Osteocyte (in vitro differentiated cells): ENCODE results near the gene MYCT1. TPM values are rescaled to one million over a fixed set of nuclear protein-coding genes. Genes with fewer than 3 reads are reported as not detected.

ENCODE experiments used
- DNase-seq: peaks from one replicate; pipeline ENCODE4 v3.0.0; 2021; ENCODE audit warnings: mixed read lengths; ENCODE audit not compliant: unreplicated experiment; ENCODE audit errors: extremely low spot score
- H3K27ac Mint-ChIP-seq: one replicate; pipeline ENCODE4 v1.8.0; 2021; ENCODE audit warnings: mild to moderate bottlenecking, mixed read lengths; ENCODE audit not compliant: unreplicated experiment
- H3K27me3 Mint-ChIP-seq: one replicate; pipeline ENCODE4 v1.8.0; 2021; ENCODE audit warnings: mixed read lengths; ENCODE audit not compliant: unreplicated experiment
- H3K36me3 Mint-ChIP-seq: one replicate; pipeline ENCODE4 v1.8.0; 2021; ENCODE audit warnings: mixed read lengths; ENCODE audit not compliant: unreplicated experiment
- H3K4me1 Mint-ChIP-seq: one replicate; pipeline ENCODE4 v1.8.0; 2021; ENCODE audit warnings: mixed read lengths; ENCODE audit not compliant: unreplicated experiment
- H3K4me3 Mint-ChIP-seq: one replicate; pipeline ENCODE4 v1.8.0; 2021; ENCODE audit warnings: mild to moderate bottlenecking, moderate library complexity, mixed read lengths; ENCODE audit not compliant: unreplicated experiment
- H3K9me3 Mint-ChIP-seq: one replicate; pipeline ENCODE4 v1.8.0; 2021; ENCODE audit warnings: mixed read lengths; ENCODE audit not compliant: unreplicated experiment
- total RNA-seq: library from RNA; stranded (reverse); gene quantifications from 2 replicates; pipeline ENCODE4 v1.2.1, GENCODE V29; 2021
- TF ChIP-seq, protein P1 (sequence below): fragments of 200-600 bp; sonication (generic); IDR thresholded peaks from 2 replicates; pipeline ENCODE4 v1.5.0; 2021; ENCODE audit warnings: antibody characterized with exemption, mild to moderate bottlenecking, moderate library complexity

The MYCT1 gene
- total RNA-seq, 1 donor from 2014 or later: not detected

DNA sequence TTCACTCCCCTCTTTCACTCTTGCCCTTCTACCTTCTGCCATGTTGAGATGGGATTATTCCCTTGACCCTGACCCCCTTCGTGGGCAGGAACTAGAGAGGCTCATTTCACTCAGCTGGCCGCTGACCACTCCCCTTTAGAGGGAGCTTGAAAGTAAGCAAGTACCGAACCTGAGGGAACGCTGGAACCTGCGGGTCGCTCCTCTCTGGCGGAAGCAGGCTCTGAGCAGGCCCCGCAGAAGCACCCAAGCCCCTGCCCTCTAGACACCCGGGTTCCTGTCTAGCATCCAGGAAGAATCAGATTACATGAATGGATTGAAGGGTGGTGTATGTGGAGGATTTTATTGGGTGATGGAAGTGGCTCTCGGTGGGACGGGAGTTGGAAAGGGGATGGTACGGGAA lies 11.9 kb upstream of the MYCT1 start:
- peaks cover 8% of the 10 kb centered on the region for H3K27me3 Mint-ChIP-seq
- no peak for DNase-seq
- H3K36me3 Mint-ChIP-seq: no peaks in the 10 kb centered on the region
- H3K27ac Mint-ChIP-seq: no peak overlapping the region
- H3K4me3 Mint-ChIP-seq: no peak overlapping the region
- no peaks in the 10 kb centered on the region for H3K4me1 Mint-ChIP-seq
- no peaks in the 10 kb centered on the region for H3K9me3 Mint-ChIP-seq
- TF ChIP-seq, protein P1, sequence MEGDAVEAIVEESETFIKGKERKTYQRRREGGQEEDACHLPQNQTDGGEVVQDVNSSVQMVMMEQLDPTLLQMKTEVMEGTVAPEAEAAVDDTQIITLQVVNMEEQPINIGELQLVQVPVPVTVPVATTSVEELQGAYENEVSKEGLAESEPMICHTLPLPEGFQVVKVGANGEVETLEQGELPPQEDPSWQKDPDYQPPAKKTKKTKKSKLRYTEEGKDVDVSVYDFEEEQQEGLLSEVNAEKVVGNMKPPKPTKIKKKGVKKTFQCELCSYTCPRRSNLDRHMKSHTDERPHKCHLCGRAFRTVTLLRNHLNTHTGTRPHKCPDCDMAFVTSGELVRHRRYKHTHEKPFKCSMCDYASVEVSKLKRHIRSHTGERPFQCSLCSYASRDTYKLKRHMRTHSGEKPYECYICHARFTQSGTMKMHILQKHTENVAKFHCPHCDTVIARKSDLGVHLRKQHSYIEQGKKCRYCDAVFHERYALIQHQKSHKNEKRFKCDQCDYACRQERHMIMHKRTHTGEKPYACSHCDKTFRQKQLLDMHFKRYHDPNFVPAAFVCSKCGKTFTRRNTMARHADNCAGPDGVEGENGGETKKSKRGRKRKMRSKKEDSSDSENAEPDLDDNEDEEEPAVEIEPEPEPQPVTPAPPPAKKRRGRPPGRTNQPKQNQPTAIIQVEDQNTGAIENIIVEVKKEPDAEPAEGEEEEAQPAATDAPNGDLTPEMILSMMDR: no peak

- Mint-ChIP-seq H3K27me3 (peaks cover 3% of the 10 kb centered on the region), H3K4me1 (peaks cover 3% of the 10 kb centered on the region), H3K36me3 (no peaks in the 10 kb centered on the region), H3K27ac (no peak overlapping the region), H3K9me3 (no peaks in the 10 kb centered on the region), H3K4me3 (no peak overlapping the region)
- DNase-seq: no peak
- TF ChIP-seq, protein P1: no peak
These were observed 2.2 kb upstream of the MYCT1 start for GRCh38 chr6:152695372-152696045.

- Mint-ChIP-seq H3K36me3 (no peaks in the 10 kb centered on the region), H3K9me3 (no peaks in the 10 kb centered on the region), H3K27ac (no peak overlapping the region), H3K4me3 (no peak overlapping the region), H3K4me1 (peaks cover 3% of the 10 kb centered on the region), H3K27me3 (peaks cover 6% of the 10 kb centered on the region)
- DNase-seq: no peak
- TF ChIP-seq, protein P1: no peak
These were observed 1.2 kb upstream of the MYCT1 start for GRCh38 chr6:152696522-152696921.

- H3K4me1 Mint-ChIP-seq: peaks cover 3% of the 10 kb centered on the region
- TF ChIP-seq, protein P1: no peak
- no peaks in the 10 kb centered on the region for H3K36me3 Mint-ChIP-seq
- H3K27me3 Mint-ChIP-seq: peaks cover 4% of the 10 kb centered on the region
- no peak overlapping the region for H3K27ac Mint-ChIP-seq
- H3K4me3 Mint-ChIP-seq: no peak overlapping the region
- no peaks in the 10 kb centered on the region for H3K9me3 Mint-ChIP-seq
- DNase-seq: no peak
These were observed 995 bp downstream of the MYCT1 start for GRCh38 chr6:152698692-152699091.

- H3K36me3 Mint-ChIP-seq: no peaks in the 10 kb centered on the region
- peaks cover 3% of the 10 kb centered on the region for H3K4me1 Mint-ChIP-seq
- no peaks in the 10 kb centered on the region for H3K9me3 Mint-ChIP-seq
- TF ChIP-seq, protein P1: no peak
- H3K4me3 Mint-ChIP-seq: no peak overlapping the region
- no peak overlapping the region for H3K27ac Mint-ChIP-seq
- H3K27me3 Mint-ChIP-seq: peaks cover 3% of the 10 kb centered on the region
- DNase-seq: no peak
These were observed 2.7 kb downstream of the MYCT1 start for GRCh38 chr6:152700427-152700826.
